Mesothelial cell of epicardium (in vitro differentiated cells): ENCODE measurements around the gene C11orf42. TPM values are rescaled to one million over a fixed set of nuclear protein-coding genes. Genes with fewer than 3 reads are reported as not detected.

ENCODE experiments used
- DNase-seq, 2 experiments: peaks; one replicate each; pipeline ENCODE4 v3.0.0; 2021; ENCODE audit warnings: low spot score in 2 of 2; ENCODE audit not compliant: unreplicated experiment in 2 of 2
- H3K27ac Mint-ChIP-seq: 2 replicates; pipeline ENCODE4 v1.8.0; 2021; ENCODE audit warnings: mixed read lengths
- H3K27me3 Mint-ChIP-seq: 2 replicates; pipeline ENCODE4 v1.8.0; 2021; ENCODE audit warnings: low read depth, mixed read lengths
- H3K36me3 Mint-ChIP-seq: 2 replicates; pipeline ENCODE4 v1.8.0; 2021; ENCODE audit warnings: mixed read lengths
- H3K4me1 Mint-ChIP-seq: 2 replicates; pipeline ENCODE4 v1.8.0; 2021; ENCODE audit warnings: mixed read lengths
- H3K4me3 Mint-ChIP-seq: 2 replicates; pipeline ENCODE4 v1.8.0; 2021; ENCODE audit warnings: mild to moderate bottlenecking, moderate library complexity, mixed read lengths
- H3K9me3 Mint-ChIP-seq: 2 replicates; pipeline ENCODE4 v1.8.0; 2021; ENCODE audit warnings: mixed read lengths
- total RNA-seq: library from RNA; stranded (reverse); gene quantifications from 3 replicates; pipeline ENCODE4 v1.2.1, GENCODE V29; 2021
- TF ChIP-seq, protein P1 (sequence below): fragments of 200-600 bp; sonication (generic); IDR thresholded peaks from one replicate; pipeline ENCODE4 v1.5.0; 2021; ENCODE audit warnings: antibody characterized with exemption; ENCODE audit not compliant: unreplicated experiment

Gene C11orf42
- total RNA-seq, 1 donor from 2014 or later, result not detected

DNA sequence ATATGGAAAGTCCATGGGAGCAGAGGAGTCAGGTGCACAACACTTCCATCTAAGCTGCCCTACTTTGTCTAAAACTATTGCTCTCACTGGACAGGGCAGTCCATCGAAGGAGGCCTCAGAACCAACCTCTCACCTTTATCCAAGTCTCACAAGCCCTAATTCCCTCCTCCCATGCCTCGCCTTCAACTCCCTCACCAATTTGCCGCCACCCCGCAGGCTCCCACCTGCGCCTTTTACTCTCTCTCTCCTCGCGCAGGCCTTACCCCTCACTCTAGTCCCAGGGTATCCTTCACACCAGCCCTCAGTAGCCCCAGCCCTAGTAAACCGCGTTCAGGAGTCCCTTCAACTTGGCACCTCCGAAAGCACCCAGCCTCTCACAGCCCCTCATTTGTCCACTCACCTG, 28.6 kb downstream of the C11orf42 start:
- no peaks in the 10 kb centered on the region for H3K36me3 Mint-ChIP-seq
- H3K4me3 Mint-ChIP-seq, result peak overlapping the region; percentile 98
- peak overlapping the region; percentile 99 for H3K27ac Mint-ChIP-seq
- DNase-seq, result no peak
- peaks cover 2% of the 10 kb centered on the region for H3K27me3 Mint-ChIP-seq
- peaks cover 17% of the 10 kb centered on the region for H3K4me1 Mint-ChIP-seq
- no peaks in the 10 kb centered on the region for H3K9me3 Mint-ChIP-seq
- TF ChIP-seq, protein P1, sequence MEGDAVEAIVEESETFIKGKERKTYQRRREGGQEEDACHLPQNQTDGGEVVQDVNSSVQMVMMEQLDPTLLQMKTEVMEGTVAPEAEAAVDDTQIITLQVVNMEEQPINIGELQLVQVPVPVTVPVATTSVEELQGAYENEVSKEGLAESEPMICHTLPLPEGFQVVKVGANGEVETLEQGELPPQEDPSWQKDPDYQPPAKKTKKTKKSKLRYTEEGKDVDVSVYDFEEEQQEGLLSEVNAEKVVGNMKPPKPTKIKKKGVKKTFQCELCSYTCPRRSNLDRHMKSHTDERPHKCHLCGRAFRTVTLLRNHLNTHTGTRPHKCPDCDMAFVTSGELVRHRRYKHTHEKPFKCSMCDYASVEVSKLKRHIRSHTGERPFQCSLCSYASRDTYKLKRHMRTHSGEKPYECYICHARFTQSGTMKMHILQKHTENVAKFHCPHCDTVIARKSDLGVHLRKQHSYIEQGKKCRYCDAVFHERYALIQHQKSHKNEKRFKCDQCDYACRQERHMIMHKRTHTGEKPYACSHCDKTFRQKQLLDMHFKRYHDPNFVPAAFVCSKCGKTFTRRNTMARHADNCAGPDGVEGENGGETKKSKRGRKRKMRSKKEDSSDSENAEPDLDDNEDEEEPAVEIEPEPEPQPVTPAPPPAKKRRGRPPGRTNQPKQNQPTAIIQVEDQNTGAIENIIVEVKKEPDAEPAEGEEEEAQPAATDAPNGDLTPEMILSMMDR, result no peak

- Mint-ChIP-seq H3K4me3 (peak within 1 kb of the TSS; percentile 98), H3K27me3 (peaks cover 3% of the 10 kb centered on the region), H3K9me3 (no peaks in the 10 kb centered on the region), H3K4me1 (peaks cover 17% of the 10 kb centered on the region), H3K36me3 (no peaks in the 10 kb centered on the region), H3K27ac (peak within 1 kb of the TSS; percentile 99)
- peak; percentile 97 to 99 for DNase-seq
- TF ChIP-seq, protein P1, result no peak
Observed at GRCh38 chr11:6234387-6235107, 29.2 kb downstream of the C11orf42 start, which contains the start of gene FHIP1B. Gene FHIP1B, minus strand, starts transcription at chr11:6234636. Its CDS starts 10,120 bp downstream, at chr11:6224516.

DNA sequence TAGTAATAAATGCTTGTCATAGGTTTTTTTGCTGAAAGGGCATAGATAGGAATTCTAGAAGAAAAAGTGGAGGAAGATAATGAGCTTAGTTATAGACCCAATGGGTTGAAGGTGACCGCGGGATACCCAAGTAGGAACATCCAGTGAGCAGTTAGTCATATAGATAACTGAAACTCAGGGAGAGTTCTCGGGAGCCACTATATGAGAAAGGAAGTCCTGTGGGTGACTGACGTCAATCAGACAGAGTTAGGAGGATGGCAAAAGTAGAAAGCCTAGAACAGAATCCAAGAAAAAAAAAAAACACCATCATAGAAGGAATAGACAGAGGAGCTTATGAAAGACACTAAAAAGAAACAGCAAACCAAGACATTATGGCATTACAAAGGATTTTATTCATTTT, 31.9 kb downstream of the C11orf42 start:
- no peaks in the 10 kb centered on the region for H3K9me3 Mint-ChIP-seq
- no peaks in the 10 kb centered on the region for H3K36me3 Mint-ChIP-seq
- DNase-seq, result no peak
- no peak overlapping the region for H3K4me3 Mint-ChIP-seq
- H3K27me3 Mint-ChIP-seq, result peaks cover 3% of the 10 kb centered on the region
- peaks cover 17% of the 10 kb centered on the region for H3K4me1 Mint-ChIP-seq
- TF ChIP-seq, protein P1, result no peak
- H3K27ac Mint-ChIP-seq, result no peak overlapping the region

DNA sequence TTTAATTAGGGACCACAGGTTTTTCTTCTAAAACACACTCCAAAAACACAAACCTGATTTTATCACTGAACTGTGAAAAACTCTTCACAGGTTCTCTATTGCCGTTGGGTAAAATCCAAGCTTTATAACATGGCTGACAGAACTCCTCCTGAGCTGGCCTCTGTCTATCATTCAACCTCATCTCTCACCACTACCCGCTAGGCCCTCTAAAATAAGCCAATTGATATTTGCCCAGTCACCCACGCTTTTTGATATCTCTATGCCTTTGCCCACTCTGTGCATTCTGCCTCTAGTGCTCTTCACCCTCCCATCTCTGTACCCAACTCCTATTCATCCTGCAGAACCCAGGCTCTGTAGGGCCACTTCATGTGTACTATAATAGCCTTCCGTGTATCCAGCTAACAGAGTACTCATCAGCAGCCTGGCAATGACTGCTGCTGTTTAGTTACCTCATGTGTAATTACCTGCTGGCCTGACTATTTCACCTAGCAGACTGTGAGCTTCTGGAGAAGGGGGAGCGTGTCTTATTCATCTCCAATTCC, 32.5 kb downstream of the C11orf42 start:
- peaks cover 17% of the 10 kb centered on the region for H3K4me1 Mint-ChIP-seq
- H3K9me3 Mint-ChIP-seq, result no peaks in the 10 kb centered on the region
- DNase-seq, result no peak

DNA sequence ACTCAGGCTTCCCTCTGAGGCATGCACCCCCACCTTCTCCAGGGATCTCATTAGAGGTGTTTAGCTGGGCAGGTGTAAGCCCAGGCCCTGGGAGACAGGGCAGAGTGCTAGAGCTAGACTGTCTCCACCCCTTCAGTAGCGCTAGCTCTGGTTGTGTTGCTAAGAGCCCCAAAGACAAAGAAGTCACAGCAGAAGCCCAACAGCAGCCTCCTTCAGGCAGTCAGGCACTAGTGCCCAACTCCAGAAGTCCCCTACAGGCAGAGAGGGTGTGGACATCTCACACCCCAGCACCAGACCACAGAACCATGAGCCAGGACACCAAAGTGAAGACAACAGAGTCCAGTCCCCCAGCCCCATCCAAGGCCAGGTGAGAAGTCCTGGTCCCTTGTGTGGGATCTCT, 33.5 kb downstream of the C11orf42 start, which contains the start of gene CNGA4:
TSS of gene CNGA4 (plus strand) at position 188 of the 400 bp plus-strand sequence. CDS start at position 306, 118 bp downstream.
- peaks cover 9% of the 10 kb centered on the region for H3K4me1 Mint-ChIP-seq
- TF ChIP-seq, protein P1, result no peak
- no peaks in the 10 kb centered on the region for H3K9me3 Mint-ChIP-seq
- peaks cover 3% of the 10 kb centered on the region for H3K27me3 Mint-ChIP-seq
- H3K4me3 Mint-ChIP-seq, result no peak within 1 kb of the TSS
- H3K27ac Mint-ChIP-seq, result no peak within 1 kb of the TSS
- H3K36me3 Mint-ChIP-seq, result no peaks in the 10 kb centered on the region
- DNase-seq, result no peak

More for the DNA sequence above, 32.5 kb downstream of the C11orf42 start:
- H3K27me3 Mint-ChIP-seq, result peaks cover 3% of the 10 kb centered on the region
- no peak overlapping the region for H3K4me3 Mint-ChIP-seq
- H3K36me3 Mint-ChIP-seq, result no peaks in the 10 kb centered on the region
- no peak overlapping the region for H3K27ac Mint-ChIP-seq
- TF ChIP-seq, protein P1, result no peak
